Neural progenitor cell (in vitro differentiated cells): Measurements from ENCODE around the gene PMVK.

Experiments used
- CTCF ChIP-seq: fragments of 200-600 bp; sonication (generic); IDR thresholded peaks from 2 replicates; pipeline ENCODE4 v1.5.1; 2017; ENCODE audit warnings: antibody characterized with exemption, mild to moderate bottlenecking
- EZH2 ChIP-seq: fragments of 200-600 bp; sonication (generic); IDR thresholded peaks from 2 replicates; pipeline ENCODE4 v1.6.1; 2017; ENCODE audit warnings: antibody characterized with exemption, mild to moderate bottlenecking, moderate library complexity
- EZH2phosphoT487 ChIP-seq: fragments of 200-600 bp; sonication (generic); IDR thresholded peaks from 2 replicates; pipeline ENCODE4 v1.6.1; 2017; ENCODE audit warnings: antibody characterized with exemption

- TF ChIP-seq EZH2phosphoT487 (no peak), CTCF (no peak), EZH2 (no peak)
These were observed 59.6 kb downstream of the PMVK start for GRCh38 chr1:154876842-154877369.
